Stomach (tissue), 4 donors: Measurements from ENCODE around the gene ETNK2.

ENCODE experiments used
- EP300 ChIP-seq: sonication (generic); formaldehyde crosslinking; IDR thresholded peaks from one replicate; pipeline ENCODE4 v1.6.1; 2017; ENCODE audit warnings: antibody characterized with exemption
- POLR2A ChIP-seq, 4 donors: fragments of 450-650 bp; IDR thresholded peaks; one replicate each; pipeline ENCODE4 v1.6.1; 2016; ENCODE audit warnings: antibody characterized with exemption in 4 of 4, control low read depth in 2 of 4, mild to moderate bottlenecking in 1 of 4, moderate library complexity in 1 of 4
- POLR2AphosphoS5 ChIP-seq, 3 donors: sonication (generic); formaldehyde crosslinking; IDR thresholded peaks; one replicate each; pipeline ENCODE4 v1.6.1; 2016; ENCODE audit warnings: antibody characterized with exemption in 3 of 3
- TF ChIP-seq, protein P1 (sequence below), 7 experiments: fragments of 450-650 bp in 4 of 7; fragments of 200-600 bp in 3 of 7; sonication (generic) in 3 of 7; IDR thresholded peaks; one replicate each; pipeline ENCODE4 v1.5.1; 2016 to 2019; ENCODE audit warnings: antibody characterized with exemption in 7 of 7, control low read depth in 2 of 7, mild to moderate bottlenecking in 1 of 7

- TF ChIP-seq, protein P1, sequence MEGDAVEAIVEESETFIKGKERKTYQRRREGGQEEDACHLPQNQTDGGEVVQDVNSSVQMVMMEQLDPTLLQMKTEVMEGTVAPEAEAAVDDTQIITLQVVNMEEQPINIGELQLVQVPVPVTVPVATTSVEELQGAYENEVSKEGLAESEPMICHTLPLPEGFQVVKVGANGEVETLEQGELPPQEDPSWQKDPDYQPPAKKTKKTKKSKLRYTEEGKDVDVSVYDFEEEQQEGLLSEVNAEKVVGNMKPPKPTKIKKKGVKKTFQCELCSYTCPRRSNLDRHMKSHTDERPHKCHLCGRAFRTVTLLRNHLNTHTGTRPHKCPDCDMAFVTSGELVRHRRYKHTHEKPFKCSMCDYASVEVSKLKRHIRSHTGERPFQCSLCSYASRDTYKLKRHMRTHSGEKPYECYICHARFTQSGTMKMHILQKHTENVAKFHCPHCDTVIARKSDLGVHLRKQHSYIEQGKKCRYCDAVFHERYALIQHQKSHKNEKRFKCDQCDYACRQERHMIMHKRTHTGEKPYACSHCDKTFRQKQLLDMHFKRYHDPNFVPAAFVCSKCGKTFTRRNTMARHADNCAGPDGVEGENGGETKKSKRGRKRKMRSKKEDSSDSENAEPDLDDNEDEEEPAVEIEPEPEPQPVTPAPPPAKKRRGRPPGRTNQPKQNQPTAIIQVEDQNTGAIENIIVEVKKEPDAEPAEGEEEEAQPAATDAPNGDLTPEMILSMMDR (IDR thresholded peaks at IDR 0.05) = no peak
- no peak for TF ChIP-seq POLR2AphosphoS5 (IDR thresholded peaks at IDR 0.05)
- TF ChIP-seq POLR2A (IDR thresholded peaks at IDR 0.05) = no peak
- no peak for TF ChIP-seq EP300
Measured at GRCh38 chr1:204098683-204099082, 53.2 kb downstream of the ETNK2 start.
